GM19455 (cell line): Measurements from ENCODE around the gene CHAC2.
"Not testable (repeated sequence)": the region's sequence is repeated elsewhere in the genome, so short reads cannot be mapped to it uniquely, and the experiment has no call there.

Experiments used
- ATAC-seq: cut with Tn5 transposase; IDR thresholded peaks from one replicate; pipeline ENCODE4 v1.9.1; 2021; ENCODE audit not compliant: unreplicated experiment

Gene CHAC2

DNA sequence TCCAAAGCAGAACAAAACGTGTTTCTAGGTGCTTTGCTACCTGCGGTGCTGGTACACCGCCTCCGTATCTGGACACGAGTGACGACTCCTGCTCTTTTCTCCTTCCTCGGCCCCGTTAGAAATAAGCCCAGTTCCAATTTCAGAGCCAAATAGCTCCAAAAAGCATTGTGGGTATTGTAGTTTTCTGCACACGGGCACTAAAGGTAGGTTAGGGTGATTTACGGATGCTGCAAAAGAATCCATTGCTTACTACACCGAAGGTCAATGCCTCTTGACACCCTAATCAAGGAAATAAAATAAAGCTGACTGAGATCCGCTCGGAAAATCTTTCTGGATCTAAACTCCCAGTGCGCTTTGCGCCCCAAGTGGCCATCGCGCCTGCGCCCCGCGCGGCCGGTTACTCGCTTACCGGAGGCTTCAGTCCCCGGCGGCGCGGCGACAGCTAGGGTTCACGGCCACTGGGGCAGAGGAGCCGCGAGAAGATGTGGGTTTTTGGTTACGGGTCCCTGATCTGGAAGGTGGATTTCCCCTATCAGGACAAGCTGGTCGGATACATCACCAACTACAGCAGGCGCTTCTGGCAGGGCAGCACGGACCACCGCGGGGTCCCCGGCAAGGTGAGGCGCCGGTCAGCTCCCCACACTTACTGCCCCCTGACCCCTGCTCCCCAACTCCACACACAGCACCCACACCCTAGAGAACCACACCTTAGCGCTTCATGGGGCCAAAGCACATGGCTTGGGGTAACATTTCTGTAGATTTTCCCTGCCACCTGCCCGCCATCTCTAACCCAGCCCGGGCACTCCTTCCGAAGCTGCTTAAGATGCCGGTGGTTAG is at the start of gene CHAC2:
CHAC2 (plus strand) TSS at position 400 of the 837 bp plus-strand sequence; CDS start at position 483, 83 bp downstream.
- ATAC-seq = peak; percentile 96

DNA sequence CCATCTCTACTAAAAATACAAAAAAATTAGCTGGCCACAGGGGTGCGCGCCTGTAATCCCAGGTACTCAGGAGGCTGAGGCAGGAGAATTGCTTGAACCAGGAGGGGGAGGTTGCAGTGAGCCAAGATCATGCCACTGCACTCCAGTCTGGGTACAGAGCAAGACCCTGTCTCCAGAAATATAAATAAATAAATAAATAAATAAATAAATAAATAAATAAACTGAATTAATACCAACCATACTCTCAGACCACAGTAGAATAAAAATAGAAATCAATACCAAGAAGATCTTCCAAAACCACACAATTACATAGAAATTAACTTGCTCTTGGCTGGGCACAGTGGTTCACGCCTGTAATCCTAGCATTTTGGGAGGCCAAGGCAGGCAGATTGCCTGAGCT is 46.7 kb upstream of the CHAC2 start:
- ATAC-seq = not testable (repeated sequence)

DNA sequence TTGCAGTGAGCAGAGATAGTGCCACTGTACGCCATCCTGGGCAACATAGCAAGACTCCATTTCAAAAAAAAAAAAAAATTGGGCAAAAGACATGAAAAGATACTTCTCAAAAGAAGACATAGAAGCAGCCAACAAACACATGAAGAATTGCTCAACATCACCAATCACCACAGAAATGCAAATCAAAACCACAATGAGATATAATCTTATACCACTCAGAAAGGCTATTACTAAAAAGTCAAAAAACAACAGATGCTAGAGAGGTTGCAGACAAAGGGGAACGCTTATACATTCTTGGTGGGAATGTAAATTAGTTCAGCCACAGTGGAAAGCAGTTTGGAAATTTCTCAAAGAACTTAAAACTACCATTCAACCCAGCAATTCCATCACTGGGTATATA is 43.1 kb upstream of the CHAC2 start:
- no peak for ATAC-seq

DNA sequence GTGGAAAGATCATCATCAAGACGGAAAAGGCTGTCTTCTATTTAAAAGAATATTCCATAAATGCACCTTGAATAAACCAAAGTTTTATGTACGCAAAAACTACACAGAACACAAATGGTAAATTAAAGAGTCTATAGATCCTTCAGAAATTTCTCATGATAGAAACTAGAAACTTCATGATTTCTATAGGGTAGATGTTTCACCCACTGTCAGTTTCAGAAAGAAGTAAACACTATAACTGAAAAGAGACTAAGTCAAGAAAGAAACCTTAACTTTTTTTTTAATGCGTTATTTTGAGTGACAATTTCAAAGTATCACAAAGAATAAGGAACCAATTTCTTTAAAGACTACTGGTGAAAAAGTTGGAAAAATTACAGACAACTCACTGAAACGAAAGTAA is 41.9 kb upstream of the CHAC2 start:
- no peak for ATAC-seq

DNA sequence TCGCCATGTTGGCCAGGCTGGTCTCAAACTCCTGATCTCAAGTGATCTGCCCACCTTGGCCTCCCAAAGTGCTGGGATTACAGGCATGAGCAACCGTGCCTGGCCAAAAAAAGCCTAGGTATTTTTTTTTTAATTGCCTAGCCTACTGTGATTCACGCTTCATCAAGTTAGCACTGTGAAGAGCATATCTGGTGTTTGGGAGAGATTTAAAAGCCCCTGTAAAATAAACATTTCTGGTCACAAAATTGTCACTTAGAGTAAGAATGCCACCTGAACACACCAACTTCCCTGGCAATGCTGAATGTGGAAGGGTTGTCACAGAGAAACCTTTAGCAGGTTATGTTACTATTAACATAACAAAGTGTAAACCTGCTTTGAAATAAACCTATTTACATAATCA is 39.7 kb upstream of the CHAC2 start:
- no peak for ATAC-seq

DNA sequence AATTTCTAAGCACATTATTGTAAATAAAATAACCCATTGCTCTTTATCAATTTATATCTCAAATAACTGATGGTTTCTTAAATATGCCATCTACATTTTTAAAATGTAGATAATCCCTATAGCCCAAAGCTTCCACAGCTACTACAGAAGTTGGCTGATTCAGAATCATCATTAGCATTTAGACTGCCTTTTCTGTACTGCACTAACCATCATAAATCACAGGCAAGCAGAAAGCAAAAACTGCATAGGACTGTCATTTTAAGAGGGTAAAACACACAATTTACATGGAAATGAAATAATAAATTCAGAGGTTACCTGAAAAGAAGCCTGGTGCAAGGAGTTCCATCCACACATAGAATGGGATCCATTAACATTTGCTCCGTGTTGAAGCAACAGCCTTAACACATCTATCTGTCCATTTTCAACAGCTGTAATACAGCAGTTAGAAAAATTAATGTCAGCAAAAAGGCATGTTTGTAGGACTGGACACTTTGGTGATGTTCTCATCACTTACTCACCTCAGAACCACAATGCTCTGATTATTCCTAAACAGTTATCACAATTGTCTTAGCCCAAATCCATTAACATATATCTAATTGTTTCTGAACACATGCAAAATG is 38.4 kb upstream of the CHAC2 start:
- ATAC-seq = no peak

DNA sequence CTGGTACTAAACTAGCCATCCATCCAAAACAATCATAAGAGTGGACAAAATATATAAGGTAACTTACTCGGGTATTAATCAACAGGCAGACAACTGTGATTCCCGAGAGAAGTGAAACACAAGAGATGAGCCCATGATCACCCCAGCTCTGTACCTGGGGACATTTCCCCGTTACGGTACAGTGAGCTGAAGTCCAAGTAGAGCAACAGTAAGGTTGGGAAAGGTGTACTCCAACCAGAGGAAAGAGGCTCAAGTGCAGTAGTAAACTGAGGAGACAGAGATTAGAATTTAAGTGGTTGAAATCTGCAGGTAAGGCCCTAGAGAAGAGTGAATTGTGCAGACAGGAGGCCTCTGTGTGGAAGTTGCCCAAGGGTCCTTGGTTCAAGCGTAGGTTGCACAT is 30.5 kb upstream of the CHAC2 start:
- no peak for ATAC-seq

DNA sequence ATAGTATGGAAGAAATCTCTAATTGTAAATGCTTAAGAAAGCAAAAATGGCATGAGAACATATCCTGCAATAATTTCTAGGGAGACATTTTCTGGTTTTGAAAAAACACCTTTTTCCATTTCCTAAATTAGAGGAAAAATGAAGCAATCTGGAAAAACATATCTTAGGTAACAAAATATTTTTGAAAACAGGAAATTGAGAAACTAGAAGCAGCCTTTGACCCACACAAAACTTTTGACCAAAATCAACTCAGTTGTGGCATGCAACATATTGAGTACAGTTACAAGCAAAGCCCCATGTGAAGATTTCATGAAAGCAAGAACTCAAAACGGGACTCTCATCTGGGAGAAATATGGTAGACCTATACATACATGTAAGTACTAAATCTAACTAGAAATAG is 28.6 kb upstream of the CHAC2 start:
- no peak for ATAC-seq

DNA sequence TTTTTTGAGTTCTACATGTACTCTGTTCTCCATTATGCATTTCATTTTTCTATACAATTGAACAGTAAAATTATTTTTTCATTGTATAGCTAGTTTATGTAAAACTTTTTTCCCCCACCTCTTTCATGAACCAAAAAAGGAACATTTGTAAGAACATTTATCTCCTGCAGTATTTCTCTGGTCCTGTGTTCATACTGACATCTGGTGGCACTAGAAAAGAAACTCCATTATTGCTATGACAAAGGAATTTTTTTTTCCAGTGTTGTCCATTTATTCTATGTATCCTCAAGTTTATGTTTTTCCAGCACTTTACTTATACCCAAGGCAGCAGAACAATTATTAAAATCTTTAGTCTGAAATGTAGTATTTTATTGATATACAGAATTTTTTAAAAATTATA is 27.4 kb upstream of the CHAC2 start:
- ATAC-seq = no peak

DNA sequence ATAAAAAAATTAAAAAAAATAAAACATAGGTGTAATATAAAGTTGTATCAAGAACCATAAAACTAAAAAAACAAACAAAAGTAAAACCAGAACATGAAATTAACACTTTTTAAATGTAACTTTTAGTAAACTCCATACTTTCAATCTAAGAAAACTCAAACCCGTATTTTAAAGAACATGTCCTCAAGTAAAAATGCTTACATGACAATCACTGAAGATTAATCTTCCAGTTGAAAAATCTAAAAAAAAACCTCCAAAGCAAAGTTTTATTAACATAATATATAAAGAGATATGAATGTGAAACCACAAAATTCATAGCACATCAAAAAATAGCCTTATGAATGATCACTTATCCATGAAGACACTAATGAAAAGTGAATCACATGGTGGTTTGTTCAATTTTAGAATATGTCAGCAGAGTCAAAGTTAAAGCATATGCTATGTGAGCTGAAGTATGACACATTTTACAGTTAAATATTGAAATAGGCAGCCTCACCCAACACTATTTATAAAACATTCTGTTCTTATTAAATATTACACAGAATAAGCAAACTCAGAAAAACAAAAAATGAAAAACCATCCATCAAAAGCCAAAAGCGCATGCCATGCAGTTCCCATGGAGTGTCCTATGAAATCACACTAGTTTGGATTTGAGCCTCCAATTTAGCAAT is 23.1 kb upstream of the CHAC2 start:
- no peak for ATAC-seq

DNA sequence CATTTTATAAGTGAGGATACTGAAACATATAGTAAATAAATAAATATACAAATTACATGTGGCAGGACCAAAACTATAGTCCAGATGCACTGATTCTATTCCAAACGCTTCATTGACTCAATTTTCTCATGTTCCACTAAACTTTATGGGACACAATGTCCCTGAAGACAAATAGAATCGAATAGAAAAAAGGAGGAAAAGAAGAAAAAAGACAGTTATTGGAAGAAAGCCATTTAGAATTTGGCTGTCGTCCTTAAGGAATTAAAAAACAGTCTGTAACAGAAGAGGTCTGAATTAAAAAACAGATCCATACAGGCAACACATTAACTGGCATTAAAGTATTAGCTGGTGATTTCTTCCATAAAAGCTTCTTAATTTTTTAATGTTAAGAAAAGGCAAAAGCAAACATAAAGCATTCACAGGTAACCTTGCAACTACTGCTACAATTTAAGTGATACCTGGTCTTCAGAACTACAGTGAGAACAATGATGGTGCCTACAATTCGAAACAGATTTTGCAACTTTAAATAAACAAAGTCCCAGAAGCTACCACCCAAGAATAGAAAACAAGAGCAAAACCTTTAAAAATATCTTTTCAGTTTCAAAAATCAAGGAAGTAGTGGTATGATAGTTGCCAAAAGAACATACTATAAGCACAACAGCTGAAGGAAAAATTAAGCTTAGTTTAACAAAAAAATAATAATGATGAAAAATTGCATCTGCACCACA is 17.4 kb upstream of the CHAC2 start:
- no peak for ATAC-seq

DNA sequence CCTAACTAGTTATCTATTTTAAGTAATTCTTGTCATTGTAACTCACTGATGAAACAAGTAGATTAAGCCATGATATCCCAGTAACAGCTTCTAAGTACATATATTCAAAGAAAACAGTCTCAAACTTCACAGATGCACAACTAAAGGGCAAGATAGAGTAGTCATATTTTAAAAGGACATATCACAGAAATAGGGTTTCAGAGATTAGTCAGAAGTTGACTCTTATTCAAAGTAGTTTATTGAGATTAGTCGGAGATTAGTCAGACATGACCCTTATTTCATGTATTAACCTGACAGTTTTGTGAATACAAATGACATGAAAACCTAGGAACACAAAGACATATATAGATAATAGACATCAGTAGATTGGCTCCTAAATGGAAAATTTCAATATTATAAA is 15.9 kb upstream of the CHAC2 start:
- ATAC-seq = peak; percentile 88

DNA sequence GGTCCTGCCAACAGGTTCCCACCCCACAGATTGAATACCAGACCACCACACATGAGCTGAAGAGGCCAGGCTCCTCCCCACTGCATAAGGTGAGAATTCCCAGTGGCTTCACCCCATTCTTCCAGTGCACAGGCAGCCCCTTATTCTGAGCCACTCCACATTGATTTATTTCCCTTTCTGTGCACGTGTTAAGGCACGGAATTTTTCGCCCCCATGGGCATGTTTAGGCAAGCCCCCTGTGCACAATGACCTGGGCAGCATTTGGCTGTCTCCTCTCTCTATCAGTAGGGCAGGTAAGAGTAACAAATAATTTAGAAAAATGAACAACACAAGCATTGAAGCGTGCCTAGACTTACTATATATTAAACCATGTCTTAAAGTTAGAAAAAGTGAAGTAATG is 15.2 kb upstream of the CHAC2 start:
- no peak for ATAC-seq

DNA sequence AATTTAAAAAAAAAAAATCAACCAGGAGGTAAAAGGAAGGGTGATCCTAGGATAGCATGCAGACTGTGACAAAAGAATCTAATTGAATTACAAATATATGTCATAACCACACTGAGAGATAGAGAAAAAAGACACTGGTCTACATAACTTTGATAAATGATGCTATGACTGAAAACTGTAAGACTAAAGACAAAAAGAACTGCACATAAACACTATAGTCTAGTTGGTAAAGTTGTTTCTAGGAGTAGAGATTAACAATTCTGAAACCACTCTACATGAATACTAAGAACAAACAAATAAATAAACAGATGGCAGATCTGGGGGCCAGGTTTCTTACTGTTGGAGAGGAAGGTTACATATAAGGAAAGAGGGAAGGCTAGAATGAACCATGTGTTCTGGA is 14.6 kb upstream of the CHAC2 start:
- ATAC-seq = no peak

DNA sequence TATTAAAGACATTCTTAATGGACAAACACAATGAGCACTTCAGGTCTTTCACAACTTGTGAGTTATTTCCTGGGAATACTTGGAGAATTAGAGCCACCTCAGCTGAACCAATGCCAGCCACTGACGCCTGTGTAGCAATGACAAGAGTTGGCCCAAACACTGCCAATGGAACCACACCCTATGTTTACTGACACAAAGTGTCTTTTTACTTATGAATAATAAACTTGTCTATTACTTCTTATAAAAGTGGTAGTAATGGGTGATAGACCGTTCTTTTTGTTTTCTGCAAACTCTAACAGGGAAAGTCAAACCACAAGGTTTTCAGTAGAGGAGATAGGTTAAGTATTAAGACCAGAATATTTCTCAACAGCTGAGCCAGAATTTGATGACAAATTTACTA is 12.5 kb upstream of the CHAC2 start:
- no peak for ATAC-seq

DNA sequence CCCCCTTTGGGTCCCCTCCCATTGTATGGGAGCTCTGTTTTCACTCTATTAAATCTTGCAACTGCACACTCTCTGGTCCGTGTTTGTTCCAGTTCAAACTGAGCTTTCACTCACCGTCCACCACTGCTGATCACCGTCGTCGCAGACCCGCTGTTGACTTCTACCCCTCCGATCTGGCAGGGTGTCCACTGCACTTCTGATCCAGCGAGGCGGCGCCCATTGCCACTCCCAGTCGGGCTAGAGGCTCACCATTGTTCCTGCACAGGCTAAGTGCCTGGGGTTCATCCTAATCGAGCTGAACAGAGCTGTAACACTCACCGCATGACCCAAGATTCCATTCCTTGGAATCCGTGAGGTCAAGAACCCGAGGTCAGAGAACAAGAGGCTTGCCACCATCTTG is 11.0 kb upstream of the CHAC2 start:
- ATAC-seq = no peak

DNA sequence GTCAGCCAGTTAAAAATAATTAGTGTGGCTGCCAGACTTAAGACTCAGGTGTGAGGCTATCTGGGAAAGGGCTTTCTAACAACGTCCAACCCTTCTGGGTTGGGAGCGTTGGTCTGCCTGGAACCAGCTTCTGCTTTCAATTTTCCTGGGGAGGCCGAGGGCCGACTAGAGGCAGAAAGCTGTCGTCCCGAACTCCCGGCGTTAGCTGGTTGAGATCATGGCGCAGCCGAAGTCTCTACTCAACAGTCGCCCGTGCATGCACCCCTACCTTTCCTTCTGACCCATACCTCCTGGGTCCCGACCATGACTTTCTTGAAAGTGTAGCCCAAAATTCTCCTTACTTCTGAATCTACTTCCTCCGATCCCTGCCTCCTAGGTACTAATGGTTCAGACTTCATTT is 10.4 kb upstream of the CHAC2 start:
- ATAC-seq = not testable (repeated sequence)

DNA sequence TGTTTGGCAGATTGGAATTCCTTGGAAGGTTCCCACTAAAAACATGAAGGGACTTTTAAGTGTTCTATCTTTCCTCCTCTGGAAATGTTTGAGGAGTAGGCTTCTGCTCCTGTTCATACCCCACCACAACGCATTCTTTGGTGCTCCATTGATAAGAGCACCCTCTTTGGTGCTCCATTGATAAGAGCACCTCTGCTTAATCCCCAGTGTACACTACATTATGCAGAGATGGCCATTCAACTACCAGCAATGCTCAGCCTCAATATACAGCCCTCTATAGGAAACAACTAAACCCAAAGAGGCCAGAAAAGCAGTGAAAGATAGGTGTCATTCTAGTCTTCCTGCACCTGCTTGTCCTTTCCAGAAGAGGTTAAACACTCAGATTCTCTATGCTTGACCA is 1.8 kb upstream of the CHAC2 start:
- no peak for ATAC-seq

DNA sequence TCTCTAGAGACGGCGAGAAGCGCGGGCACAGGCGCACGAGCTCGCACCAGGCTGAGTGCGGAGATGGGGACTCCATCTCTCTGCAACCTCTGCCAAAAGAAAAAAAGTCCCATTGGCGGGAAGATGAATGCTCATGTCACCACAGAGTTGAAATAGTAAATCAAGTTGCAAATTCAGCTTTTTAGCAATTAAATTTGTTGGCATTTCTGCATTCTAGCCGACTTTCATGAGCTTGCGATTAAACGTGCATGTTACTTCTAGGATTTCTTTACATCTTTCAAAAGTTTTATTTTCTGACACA is 588 bp downstream of the CHAC2 start:
- ATAC-seq = no peak

DNA sequence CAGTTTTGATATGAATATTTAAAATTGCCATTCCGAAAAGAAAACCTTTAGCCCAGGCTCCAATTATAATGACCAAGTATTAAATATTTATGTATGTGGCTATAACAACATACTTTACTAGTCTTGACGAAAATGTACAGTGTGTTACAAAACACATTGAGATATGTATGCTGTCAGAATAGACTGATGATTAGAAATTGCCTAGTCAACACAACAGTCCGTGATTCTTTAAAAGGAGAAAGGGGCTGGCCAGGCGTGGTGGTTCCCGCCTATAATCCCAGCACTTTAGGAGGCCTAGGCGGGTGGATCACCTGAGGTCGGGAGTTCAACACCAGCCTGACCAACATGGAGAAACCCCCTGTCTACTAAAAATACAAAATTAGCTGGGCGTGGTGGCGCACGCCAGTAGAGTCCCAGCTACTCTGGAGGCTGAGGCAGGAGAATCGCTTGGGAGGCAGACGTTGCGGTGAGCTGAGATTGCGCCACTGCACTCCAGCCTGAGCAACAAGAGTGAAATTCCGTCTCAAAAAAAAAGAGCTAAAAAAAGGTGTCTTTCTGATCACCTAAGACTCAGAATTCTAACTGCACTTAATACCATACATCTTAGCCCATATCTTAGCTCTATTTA is 1.8 kb downstream of the CHAC2 start:
- ATAC-seq = no peak

DNA sequence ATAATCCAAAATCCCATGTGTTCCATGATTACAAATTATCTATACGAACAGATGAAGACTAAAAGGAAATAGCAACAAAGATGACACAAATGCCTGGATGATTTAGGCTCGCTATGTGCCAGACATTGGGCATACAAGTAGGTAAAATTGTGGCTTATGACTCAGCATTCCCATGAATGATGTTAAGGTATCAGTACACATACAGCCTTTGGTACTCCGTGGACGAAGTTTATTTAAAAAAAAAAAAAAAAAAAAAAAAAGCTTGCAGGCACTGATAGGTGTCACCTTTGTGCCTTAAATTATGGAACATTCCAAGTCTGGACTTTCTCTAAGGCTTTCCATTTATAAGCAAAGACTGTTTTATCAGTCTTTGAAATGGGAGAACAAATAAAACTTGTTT is 2.7 kb downstream of the CHAC2 start:
- ATAC-seq = no peak
